NCI-H187 (cell line): ENCODE results near the gene PPP2R2B.
A peak's percentile ranks its signal among the peaks of the same experiment; 100 is the strongest.
"Not testable (repeated sequence)": the region's sequence is repeated elsewhere in the genome, so short reads cannot be mapped to it uniquely, and the experiment has no call there.

Source experiments
- DNase-seq, 2 experiments: peaks; one replicate each; lab custom pipeline; 2025; lab: John Stamatoyannopoulos, UW

PPP2R2B gene

DNA sequence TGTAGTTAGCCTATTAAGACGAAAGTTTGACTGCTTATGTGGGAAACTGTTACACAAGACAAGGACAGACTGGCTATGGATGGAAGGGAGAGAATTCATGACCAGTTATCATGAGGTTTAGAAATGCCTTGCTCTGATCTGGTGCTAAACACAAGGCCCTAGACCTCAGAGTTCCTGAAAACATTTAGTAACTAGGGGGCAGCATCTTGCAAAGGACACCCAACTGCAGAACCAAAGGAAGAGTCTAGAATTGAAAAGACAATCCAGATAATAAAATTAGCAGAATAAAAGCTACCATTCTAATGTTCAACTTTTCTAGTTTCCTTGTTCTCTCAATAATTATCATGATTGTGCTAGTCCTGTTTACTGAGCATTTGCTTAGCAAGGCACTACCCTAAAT is 232.1 kb downstream of the PPP2R2B start:
- no peak for DNase-seq

- peak in 1 of 2 experiments; percentile 22 for DNase-seq
Measured at GRCh38 chr5:146645342-146645741, 233.2 kb downstream of the PPP2R2B start.

DNA sequence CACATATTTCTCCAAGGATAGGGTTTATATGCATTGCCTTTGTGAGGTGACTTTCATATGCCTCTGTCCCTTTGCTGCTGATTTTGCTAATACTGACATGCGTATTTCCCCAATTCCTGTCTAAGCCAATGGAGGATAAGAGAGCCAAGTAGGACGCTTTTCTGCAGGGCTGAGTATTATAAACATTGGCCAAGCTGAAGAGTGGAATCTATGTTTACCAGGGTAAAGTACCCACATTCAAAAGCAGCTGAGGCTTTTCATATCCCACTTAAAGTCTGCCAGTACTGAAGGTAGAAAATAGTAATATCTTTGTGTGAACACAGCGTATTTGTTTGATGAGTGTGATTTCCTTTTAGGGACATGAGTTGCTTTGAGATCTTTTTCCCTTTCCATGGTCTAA is 233.7 kb downstream of the PPP2R2B start:
- DNase-seq = peak; percentile 26 to 27

DNA sequence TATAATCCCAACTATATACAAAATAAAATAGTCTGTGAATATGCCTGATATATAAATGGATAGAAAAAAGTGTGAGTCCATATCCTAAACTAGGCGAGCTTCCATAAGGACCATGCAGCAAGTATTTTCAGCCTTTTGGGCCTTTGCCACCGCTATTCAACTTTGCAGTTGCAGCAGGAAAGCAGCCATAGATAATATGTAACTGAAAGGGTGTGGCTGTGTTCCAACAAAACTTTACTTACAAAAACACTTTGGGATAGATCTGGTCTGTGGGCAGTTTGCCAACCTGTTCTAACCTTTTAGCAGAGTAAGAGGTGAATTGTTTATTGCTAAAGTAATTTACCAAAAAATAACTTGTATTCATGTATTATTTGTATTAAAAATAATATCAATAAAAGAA is 234.8 kb downstream of the PPP2R2B start:
- no peak for DNase-seq

DNA sequence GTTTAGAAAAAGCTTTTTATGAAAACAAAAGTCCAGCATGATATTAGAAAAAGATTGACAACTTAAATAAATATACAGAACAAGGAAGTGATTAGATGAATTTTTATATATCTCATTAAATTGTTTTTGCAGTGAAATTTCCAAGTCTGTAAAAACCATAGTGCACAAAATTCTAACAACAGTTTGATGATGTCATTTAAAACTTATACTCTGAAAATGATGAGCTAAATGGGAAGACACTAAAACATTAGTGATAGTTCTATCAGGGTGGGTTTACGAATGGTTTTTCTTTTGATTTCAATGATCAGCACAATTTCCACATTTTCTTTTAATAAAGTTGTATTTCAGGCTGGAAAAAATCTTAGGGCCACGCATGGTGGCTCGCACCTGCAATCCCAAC is 236.1 kb downstream of the PPP2R2B start:
- no peak for DNase-seq

- DNase-seq = no peak
Measured at GRCh38 chr5:146641941-146642340, 236.6 kb downstream of the PPP2R2B start.

DNA sequence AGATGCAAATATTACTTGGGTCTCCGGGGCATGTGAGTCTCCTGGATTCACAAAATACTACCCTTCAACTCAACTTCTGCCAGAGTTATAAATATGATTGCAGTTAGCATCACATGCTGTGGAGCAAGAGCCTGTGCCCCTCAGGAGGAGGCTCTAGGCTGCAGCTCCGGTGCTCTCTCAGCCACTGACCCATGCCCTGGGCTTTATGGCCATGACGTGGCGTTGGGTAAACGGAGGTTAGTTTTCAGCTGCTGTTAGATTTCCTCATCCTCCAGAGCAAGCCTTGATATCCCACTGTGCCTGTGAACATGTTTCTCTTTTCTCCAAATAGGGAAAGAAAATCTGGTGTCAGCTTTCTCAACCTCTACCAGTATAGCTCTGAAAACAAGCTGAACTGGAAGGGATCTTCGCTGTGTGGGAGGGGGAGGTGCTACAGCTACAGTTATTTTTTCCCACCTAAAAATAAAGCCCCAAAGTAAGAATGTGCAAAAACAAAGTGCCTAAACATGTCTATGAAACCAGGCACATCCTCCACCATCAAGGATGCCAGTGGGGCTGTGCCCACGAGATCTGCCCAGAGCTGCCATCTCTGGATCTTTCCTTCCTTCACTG is 238.2 kb downstream of the PPP2R2B start:
- no peak for DNase-seq

GRCh38 chr5:146635443-146635842 is 243.1 kb downstream of the PPP2R2B start:
- DNase-seq = no peak

DNA sequence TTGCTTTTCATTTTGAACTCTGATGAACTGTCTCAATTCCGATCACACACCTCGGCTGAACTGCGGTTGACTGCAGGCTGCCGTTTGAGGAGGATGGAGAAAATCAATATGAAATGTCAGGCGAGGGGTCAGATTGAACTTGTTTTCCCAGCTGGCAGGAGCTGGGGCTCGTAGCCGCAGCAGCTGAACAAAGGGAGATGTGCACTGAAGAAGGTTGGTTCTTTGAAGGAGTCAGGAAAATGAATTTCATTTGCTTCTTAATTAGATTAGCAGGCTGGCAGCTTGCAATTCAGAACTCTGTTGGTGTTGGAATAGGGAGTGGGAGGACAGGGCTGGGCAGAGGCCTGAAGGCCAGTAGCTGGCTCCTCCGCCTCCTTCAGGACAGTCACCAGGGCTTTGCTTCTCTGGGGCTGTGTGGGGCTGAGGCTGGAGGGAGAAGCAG is 245.2 kb downstream of the PPP2R2B start:
- peak; percentile 64 to 70 for DNase-seq

- peak in 1 of 2 experiments; percentile 59 for DNase-seq
Measured at GRCh38 chr5:146632620-146633322, 245.8 kb downstream of the PPP2R2B start.

- no peak for DNase-seq
Measured at GRCh38 chr5:146630472-146630871, 248.1 kb downstream of the PPP2R2B start.

GRCh38 chr5:146628950-146629349 is 249.6 kb downstream of the PPP2R2B start:
- no peak for DNase-seq

GRCh38 chr5:146626936-146627335 is 251.6 kb downstream of the PPP2R2B start:
- no peak for DNase-seq

GRCh38 chr5:146624179-146624578 is 254.4 kb downstream of the PPP2R2B start:
- DNase-seq = no peak

DNA sequence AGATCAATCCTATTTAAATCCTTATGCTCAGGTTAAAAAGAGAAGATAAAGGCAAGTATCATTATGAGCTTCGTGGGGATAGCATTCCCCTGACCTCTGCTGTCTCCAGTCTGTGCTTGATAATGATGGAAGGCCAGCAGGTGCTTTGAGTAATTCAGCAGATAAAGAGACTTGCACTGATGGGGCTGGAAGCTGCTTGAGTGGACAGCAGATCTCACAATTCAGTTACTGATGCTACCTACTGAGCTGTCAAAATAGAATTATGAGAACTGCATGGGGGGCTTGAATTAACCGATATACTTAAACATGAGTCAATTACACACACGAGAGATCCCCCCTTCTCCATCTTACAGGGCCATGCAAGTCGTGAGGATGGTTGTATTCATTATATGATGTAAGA is 254.9 kb downstream of the PPP2R2B start:
- no peak for DNase-seq

DNA sequence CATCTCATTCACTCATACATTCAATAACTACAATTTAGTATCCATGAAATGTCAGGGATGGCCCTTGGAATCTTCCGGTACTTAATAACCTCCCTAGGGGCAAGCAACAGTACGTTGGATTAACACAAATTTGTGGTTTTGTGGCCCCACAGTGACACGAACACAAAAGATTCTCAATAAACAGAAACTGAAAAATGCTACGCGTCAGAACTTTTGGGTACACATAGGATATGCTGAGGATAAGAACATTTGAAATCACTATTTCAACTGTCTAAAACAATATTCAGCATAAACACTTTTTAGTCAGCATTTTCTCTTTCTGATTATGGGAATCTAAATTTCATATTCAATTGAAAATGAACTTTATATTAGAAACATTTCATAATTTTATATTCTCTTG is 255.5 kb downstream of the PPP2R2B start:
- DNase-seq = no peak

GRCh38 chr5:146622391-146622790 is 256.2 kb downstream of the PPP2R2B start:
- no peak for DNase-seq

GRCh38 chr5:146620669-146621051 is 257.9 kb downstream of the PPP2R2B start:
- DNase-seq = peak; percentile 86 to 95

DNA sequence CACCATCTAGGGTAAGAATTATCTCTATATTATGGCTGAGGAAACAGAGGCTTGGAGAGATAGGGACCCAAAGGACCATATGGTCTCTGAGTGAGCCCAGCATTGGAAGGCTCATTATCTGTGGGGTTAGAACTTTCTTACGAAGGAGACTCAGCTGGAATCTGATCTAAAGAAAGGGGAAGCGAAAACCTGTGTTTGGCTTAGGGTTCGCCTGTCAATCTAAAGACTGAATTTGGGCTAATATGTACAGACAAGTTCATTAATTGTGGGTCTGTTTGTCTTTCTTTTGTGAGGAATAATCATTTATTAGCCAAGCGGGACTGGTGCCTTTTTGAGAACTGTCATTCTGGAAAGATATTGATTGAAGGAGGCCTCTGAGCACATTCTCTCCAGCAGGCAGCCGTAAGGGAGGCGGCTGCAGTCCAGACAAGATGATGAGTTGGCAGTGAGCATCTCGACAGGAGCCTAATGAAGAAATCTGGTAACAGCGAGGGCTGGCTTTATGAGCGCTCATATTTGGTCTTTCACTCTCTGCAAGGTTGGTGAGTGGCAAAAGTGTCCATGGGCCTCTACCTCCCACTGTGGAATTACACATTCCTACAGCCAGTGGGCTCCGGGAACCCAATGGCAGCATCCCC is 258.4 kb downstream of the PPP2R2B start:
- DNase-seq = no peak

- no peak for DNase-seq
Measured at GRCh38 chr5:146618434-146618833, 260.1 kb downstream of the PPP2R2B start.

GRCh38 chr5:146609731-146610130 is 268.8 kb downstream of the PPP2R2B start:
- not testable (repeated sequence) for DNase-seq

DNA sequence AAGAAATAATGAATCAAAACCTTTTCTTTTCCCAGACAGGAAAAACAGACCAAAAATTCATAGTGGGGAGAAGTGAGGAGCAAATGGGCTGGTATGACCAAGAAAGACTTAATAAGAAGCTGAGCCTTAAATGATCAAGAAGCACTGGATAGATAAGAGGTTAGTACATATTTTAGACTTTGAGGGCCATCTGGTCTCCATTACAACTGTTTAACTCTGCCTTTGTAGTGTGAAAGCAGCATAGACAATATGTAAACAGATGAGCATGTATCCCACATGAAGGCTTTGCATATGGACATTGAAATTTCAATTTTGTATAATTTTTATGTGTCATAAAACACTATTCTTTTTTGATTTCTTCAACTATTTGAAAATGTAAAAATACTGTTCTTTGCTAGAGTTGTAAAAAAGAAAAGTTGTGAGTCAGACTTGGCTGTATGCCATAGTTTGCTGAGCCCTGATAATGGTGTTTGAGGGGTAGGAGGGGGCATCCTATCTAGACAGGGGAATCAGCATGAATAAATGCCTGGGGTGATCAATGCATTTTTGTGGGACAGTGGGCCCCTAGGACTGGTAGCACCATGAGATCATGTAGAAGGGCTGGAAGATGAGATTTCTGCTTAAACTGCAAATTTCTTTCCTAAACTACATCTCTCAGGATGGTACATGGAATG is 270.8 kb downstream of the PPP2R2B start:
- no peak for DNase-seq

DNA sequence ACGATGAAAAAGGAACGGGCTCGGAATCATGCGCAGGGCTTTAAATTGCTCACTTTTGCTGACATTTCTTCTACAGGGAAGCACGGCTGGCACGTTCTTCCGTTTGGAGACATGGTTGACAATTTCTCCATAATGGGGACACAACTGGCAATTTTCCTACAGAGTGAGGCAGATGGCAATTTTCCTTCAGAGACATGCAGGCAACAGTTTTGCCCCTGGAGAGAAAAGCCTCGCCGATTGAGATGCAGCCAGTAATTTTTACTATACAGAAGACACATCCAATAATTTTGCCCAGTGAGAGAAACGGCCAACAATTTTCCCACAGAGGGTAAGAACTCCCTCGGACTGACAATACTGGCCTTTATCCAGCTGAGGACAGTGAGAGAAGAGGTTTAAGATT is 271.7 kb downstream of the PPP2R2B start:
- no peak for DNase-seq
